Activated CD4-positive, alpha-beta T cell treated with anti-CD3 and anti-CD28 coated beads for 1 hour (primary cell): Measurements from ENCODE around the gene SOHLH2.

Source experiments
- DNase-seq: peaks from one replicate; pipeline ENCODE4 v3.0.0-alpha.2; 2020

The SOHLH2 gene

DNA sequence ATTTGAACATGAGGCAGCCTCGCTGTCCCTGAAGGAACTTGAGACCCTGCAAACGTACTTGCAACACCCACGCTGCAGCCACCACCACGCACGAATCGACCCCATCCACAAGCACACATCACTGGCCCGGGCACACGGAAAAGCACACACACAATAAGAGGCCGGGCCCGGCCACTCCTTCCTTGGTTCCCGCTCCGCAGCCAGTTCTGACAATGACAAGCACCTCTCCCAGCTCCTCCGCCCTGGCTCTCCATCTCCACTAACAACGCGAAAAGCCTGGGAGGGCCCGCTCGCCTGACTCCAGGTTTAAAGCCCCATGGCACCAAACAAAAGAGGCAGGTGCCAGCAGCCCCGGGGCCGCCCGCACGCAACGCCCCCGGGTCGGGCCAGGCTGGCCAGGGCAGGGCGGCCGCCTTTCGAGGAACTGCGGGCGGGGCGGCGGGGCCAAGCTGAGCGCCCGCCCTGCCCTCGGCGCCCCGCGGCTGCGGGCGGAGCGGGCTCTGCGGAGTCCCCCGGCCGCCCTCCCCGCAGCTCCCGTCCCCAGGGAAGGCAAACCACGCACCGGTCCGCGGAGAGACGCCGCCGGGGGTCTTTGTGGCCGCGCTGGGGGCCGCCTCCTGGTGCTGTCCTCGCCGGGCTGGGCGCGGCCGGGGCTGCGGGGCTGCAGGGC is 83.7 kb downstream of the SOHLH2 start:
- no peak for DNase-seq

DNA sequence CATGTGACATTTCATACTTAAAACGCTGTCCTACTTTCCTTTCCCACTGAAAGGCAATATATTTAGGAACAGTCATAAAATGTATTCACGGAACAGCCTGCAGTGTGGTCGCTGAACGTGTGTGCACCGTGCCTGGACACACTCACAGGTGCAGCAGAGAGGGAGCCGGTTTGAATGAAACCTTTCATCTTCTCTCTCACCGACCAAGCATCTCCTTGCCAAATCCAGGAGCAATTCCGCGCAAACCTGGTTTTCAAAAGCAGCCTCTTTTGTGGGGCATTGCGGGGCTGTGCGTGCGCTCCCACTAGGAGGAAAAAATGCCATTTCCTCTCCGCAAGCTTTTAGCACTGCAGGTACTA is 84.2 kb downstream of the SOHLH2 start:
- DNase-seq: no peak

DNA sequence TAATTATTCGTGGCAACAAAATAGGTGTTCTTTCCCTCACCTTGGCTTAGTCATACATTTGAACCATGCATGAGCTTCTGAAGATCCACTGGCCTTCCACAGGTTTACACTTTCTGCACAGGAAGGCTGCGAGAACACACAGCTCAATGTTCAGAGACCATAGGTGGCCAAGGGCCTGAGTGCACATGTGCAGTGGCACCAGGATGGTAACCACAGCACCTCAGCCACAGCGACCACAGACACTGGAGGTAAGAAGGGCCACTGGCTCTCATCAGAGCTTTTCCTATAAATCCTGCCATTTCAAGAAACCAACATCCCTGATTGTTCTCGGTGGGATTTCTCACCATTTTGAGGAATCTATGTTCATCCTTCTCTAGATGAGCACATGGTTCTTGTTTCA is 84.8 kb downstream of the SOHLH2 start:
- DNase-seq: no peak

DNA sequence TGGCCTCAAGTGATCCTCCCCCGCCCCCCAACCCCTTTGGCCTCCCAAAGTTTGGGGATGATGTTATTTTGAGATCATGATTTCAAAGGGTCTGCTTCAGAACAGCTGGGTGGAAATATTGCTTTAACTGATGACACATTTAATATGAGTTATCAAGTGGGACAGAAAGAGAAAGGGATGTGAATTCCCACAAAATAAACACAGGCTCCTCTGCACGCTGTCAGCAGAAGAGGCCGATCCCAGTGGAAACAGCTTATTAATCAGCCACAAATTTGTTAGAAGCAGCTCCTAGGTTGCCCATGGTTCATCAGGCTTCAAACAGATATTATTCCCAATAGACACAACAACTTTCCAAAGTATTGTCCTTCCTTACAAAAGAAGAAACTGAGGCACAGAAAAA is 87.9 kb downstream of the SOHLH2 start:
- DNase-seq: no peak

DNA sequence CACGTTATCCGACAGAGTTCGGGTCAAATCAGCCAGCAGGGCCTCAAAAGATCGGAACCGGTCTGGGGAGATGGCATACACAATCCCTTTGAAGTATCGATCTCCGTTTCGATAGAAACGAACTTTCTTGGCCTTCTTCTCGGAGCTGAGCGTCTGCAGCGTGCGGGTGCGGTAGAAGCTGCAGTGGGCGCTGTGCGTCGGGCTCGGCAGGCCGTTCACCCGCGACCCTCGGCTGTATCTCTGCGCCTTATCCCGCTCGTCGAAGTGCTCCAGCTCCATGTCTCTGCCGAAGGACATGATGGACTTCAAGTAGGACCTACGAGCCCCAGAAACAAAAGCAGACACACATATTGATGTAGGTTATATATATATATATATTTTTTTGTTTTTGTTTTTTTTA is 88.5 kb downstream of the SOHLH2 start:
- DNase-seq: no peak

DNA sequence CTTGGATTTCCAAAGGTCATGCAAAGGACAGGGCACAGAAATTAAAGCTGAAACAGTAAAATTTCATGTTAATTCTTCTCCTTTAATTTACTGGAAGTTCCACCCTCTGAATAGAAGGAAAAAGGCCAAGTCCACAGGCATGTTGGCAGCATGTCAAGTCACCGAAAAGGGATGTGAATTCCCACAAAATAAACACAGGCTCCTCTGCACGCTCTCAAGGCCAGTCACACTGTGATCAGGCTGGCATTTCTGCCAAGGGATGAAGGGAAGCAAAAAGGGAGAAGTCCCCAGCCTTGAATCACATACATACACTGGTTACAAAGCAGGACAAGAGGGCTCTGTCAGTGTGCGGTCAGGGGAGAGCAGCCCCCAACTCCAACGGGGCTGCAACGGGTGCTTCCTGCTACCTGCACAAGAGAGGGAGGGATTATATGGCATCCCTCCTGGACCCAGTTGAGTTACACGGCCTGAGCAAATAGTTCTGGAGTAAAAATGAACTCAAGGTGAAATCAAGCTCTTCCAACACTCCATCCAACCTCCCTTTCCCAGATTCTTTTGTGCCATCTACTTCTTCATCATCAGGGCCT is 90.0 kb downstream of the SOHLH2 start:
- no peak for DNase-seq
